NCI-H446 treated with DMSO at 0.1 percent for 48 hours (cell line): ENCODE measurements around the gene CNIH3.
"Not testable (repeated sequence)": the region's sequence is repeated elsewhere in the genome, so short reads cannot be mapped to it uniquely, and the experiment has no call there.

ENCODE experiments used
- DNase-seq: peaks from one replicate; lab custom pipeline; 2025; lab: John Stamatoyannopoulos, UW

Gene CNIH3

GRCh38 chr1:224615861-224616755 is at the start of gene CNIH3:
CNIH3 (plus strand) TSS chr1:224616317; CDS start chr1:224617175, 858 bp downstream.
- no peak for DNase-seq

GRCh38 chr1:224566492-224566891 is 49.6 kb upstream of the CNIH3 start:
- DNase-seq: not testable (repeated sequence)

DNA sequence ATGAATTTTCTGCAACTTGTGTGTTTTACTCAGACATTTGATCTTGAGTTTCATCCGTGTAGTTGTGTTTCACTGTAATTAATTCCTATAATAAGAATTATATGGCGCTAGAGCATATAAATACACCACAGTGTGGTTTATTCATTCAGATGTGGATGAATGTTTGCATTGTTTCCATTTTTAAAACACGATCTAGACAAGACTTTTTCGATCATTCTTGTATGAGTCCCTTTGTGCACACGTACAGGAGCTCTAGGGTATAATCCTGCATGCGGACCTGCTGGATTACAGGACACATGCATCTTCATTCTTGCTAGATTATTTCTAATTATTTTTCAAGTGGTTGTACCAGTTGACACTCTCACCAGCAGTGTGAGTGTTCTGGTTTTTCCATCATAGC is 46.8 kb upstream of the CNIH3 start:
- DNase-seq: no peak

- not testable (repeated sequence) for DNase-seq
Measured at GRCh38 chr1:224571975-224572374, 44.1 kb upstream of the CNIH3 start.

GRCh38 chr1:224579526-224579925 is 36.6 kb upstream of the CNIH3 start:
- DNase-seq: no peak

DNA sequence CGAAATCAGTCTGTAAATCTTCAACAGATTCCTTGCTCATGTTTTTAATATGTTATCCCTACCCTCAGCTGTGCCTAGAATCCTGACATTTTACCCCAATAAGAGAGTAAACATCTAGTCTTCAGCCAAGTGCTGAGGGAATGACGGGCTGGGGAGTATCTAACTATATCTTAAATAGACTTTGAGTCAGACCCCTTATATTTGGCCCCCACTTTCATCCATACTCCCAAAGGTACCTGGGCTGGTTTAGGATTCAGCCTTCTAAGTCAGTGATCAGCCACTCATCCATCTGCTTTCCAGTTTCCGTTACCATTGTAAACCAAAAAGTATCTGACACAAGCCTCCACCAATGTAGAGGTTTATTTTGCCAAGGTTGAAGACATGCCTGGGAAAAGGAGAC is 36.1 kb upstream of the CNIH3 start:
- no peak for DNase-seq

DNA sequence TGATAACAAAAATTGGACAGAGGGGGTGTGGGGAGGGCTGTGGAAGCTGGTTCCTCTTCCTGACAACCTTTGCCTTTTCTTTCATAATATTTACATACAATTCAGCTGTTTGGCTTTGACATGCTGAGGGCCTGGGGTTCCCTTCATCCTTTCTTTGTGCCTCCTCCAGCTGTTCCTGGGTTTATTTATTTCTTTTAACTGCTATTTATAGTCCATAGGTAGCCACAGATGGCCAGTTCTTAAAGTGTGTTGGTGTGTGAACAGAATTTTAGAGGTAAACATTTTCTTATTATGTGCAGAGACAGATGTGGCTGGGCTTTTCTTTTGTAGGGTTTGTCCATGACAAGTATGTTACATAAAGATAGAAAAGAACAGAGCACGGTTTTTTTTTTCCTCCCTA is 34.1 kb upstream of the CNIH3 start:
- DNase-seq: no peak

DNA sequence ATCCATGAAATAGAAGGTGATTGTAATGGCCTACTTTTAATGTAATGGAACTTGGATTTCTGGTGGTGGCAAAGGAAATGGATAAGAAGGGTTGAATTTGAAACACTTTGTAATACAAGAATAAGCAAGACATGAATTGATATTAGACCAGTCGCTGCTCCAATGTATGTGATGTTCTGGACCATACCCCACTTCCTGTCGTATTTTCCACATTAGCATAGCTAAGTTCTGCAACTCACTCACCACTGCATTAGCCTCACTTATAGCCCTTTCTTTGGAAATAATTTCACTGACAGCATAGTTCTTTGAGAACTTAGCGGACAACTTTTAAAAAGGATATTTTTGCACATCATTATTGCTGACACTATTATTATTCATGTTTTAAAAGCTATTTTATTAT is 32.3 kb upstream of the CNIH3 start:
- DNase-seq: no peak

GRCh38 chr1:224585051-224585450 is 31.1 kb upstream of the CNIH3 start:
- no peak for DNase-seq

DNA sequence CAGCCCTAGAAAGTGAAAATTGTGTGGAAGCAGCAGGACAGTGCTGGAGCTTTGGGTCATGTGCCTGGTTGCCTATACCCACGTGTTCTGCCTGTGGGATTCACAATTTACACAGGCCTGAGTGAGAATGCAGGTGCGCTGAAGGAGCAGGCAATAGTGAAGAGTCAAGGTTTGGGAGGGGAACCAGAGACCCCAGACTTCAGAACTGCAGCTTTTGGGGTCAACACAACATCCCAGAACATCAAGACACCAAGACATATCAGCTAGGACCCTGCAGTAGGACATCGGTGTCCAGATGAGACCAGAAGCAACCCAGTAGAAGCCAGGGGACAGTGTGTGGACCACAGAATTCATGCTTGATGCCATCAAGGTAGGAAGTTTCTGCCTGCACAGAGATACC is 29.1 kb upstream of the CNIH3 start:
- DNase-seq: no peak

DNA sequence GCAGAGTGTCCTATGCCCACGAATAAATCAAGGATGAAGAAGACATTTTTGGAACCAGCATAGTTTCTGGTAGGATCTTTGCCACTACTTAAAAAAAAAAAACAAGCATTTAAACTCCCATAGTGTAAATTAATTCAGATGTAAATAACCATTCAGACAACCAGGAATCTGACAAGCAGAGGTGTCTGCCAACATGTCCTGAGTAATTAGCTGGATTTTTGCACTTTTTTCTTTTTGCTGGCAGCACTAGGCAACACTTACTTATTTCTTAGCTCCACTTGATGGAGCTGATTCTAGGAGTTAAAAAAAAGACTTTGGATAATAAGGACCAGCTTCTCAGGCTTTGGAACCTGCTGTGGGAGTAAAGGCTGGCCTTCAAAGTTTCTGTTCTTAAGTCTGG is 27.6 kb upstream of the CNIH3 start:
- DNase-seq: no peak

DNA sequence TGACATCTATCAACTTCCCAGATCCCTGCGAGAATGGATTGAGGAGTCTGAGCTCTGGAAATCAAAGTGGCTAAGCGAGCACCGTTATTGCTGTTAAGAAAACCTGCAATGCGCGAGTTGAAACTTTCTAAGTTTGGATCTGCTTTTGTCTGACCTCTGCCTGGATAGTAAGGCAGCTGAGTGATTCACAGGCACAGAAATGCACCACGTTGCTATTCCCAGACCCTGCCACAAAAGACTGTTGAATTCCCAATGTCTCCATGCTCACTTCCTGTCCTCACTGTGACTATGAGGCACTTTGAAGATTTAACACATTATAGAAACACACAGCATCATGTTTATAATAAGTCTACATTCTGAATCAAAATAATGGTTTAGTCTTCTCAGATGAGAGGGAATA is 27.1 kb upstream of the CNIH3 start:
- no peak for DNase-seq

GRCh38 chr1:224591326-224591725 is 24.8 kb upstream of the CNIH3 start:
- no peak for DNase-seq

DNA sequence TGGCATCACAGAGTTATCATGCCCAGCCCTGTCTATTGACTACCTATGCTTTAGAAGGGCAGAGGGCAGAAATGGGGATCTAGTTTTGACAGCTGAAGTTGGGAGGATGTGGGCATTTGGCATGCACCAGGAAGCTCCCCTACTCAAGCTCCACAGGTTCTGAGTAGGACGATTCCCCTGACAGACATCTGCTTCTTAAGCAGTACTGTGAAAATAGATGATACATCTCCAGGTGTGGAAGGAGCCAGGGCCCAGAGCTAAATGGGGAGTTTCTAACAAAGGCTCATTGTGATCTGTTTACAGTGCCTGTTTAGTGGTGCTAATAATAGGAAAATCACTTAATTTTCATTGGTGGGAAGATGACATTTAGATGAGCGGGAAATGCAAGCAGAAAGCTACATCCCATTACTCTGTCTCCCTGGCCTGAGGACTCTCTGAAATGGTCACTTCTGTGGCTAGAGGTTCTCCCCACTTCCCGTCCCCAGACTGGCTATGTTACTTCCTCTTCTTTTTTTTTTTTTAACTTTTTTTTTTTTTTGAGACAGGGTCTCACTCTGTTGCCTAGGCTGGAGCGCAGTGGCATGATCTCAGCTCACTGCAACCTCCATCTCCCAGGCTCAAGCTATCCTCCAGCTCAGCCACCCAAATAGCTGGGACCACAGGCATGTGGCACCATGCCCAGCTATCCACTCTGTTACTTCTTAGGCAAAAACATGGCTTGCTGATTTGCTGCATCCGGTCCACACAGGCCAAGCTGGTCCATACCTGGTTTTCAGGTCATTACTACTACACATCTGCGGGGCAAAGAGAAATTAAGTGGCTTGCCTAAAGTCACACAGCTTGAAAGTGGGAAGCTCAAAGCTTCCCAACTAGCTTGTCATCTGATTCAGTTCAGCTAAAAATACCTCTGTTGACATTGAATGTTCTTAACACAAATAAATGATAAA is 23.2 kb upstream of the CNIH3 start:
- DNase-seq: no peak

- no peak for DNase-seq
Measured at GRCh38 chr1:224594360-224594759, 21.8 kb upstream of the CNIH3 start.

GRCh38 chr1:224594851-224595250 is 21.3 kb upstream of the CNIH3 start:
- no peak for DNase-seq

GRCh38 chr1:224605482-224606181 is 10.5 kb upstream of the CNIH3 start:
- no peak for DNase-seq

DNA sequence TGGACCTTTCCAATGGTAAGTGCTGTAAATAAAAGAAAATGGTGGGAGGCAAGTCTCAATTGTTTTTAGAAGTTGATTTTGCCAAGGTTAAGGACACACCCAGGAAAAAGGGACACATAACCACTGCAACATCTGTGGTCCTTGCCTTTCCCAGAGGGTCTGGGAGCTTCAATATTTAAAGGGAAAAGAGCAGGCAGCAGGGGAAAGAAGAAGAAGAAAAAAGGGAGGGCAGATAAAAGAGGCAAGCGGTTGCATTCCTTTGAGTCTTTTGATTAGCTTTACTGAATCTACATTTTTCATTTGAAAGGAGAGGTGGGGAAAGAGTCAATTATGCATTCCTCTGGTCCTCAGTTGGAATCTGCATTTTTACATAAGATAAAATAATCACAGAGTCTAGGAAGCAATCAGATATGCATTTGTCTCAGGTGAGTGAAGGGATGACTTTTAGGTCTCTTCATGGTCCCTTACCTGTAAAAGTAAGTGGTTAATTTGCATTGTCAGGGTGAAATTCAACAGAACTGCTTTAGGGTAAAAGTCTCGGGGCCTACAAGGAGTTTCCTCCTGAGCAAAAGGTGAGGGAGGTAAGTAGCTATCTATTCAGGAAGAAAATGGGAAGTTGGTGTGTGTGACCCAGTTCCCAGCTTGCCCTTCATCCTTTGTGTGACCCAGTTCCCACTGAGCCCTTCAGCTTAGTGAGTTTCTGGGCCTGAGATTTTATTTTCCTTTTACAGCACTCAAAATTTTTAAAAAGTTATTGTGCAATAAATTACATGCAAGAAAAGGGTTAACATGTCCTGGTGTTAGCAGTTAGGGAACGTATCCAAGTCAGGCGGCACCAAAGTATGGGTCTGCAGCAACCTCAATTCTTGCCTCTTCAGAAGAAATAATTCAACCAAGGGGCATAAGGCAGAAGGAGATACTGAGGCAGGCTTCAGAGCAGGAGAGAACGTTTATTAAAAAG is 8.6 kb upstream of the CNIH3 start:
- DNase-seq: no peak

GRCh38 chr1:224609333-224609732 is 6.8 kb upstream of the CNIH3 start:
- DNase-seq: no peak

DNA sequence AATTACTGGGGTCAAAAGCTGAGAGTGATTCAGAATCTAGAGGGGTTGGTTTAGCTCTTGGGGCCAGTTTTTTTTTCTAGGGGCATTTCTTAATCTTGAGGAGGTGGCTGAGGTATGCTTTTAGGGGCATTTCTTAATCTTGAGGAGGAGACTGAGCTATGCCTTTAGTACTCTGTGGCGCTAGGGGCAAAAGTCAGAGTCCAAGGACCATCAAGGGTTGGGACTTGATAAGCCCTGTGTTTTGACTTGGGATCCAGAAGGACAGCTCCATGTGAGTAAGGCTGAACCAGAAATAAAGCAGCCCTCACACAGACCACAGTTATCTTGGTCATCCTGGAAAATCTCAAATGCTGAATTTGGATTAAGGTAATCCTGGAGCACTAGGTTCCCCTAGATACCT is 3.9 kb upstream of the CNIH3 start:
- no peak for DNase-seq

- no peak for DNase-seq
Measured at GRCh38 chr1:224613486-224613885, 2.6 kb upstream of the CNIH3 start.
